Adrenal gland (tissue), 5 donors: ENCODE measurements around the gene CCDC146.

ENCODE experiments used
- CTCF ChIP-seq, 6 experiments: fragments of 450-650 bp in 4 of 6; fragments of 200-600 bp in 2 of 6; sonication (generic) in 1 of 6; IDR thresholded peaks; 1 replicate in 5 of 6; 2 replicates in 1 of 6; pipeline versions ENCODE4 v1.5.1 to v1.8.0; 2016 to 2021; ENCODE audit warnings: antibody characterized with exemption in 6 of 6, mild to moderate bottlenecking in 2 of 6, moderate library complexity in 1 of 6
- POLR2A ChIP-seq, 2 donors: fragments of 450-650 bp; IDR thresholded peaks; one replicate each; pipeline ENCODE4 v1.6.1; 2017; ENCODE audit warnings: antibody characterized with exemption in 2 of 2, mild to moderate bottlenecking in 2 of 2, moderate library complexity in 1 of 2
- donor health status: DM: no; HTN: no; CAD: no.

GRCh38 chr7:77262316-77262715, 139.9 kb downstream of the CCDC146 start:
- TF ChIP-seq CTCF (IDR thresholded peaks at IDR 0.05): no peak
- TF ChIP-seq POLR2A (IDR thresholded peaks at IDR 0.05): no peak
